HG03457 (cell line): ENCODE data around the gene GNAQ.

ENCODE experiments used
- ATAC-seq: cut with Tn5 transposase; IDR thresholded peaks from one replicate; pipeline ENCODE4 v1.9.1; 2021; ENCODE audit warnings: moderate number of reproducible peaks; ENCODE audit not compliant: unreplicated experiment

GNAQ gene

GRCh38 chr9:77946969-77947620 lies 84.5 kb downstream of the GNAQ start:
- ATAC-seq: no peak

GRCh38 chr9:77946296-77946695 lies 85.3 kb downstream of the GNAQ start:
- ATAC-seq: no peak

GRCh38 chr9:77945798-77946197 lies 85.8 kb downstream of the GNAQ start:
- ATAC-seq: no peak

- no peak for ATAC-seq
Measured at GRCh38 chr9:77944556-77945243, 86.9 kb downstream of the GNAQ start.

GRCh38 chr9:77943057-77943456 lies 88.6 kb downstream of the GNAQ start:
- no peak for ATAC-seq

GRCh38 chr9:77939149-77939668 lies 92.4 kb downstream of the GNAQ start:
- ATAC-seq: no peak

- ATAC-seq: no peak
Measured at GRCh38 chr9:77938163-77938562, 93.4 kb downstream of the GNAQ start.

GRCh38 chr9:77935974-77936373 lies 95.6 kb downstream of the GNAQ start:
- ATAC-seq: no peak

GRCh38 chr9:77935211-77935610 lies 96.4 kb downstream of the GNAQ start:
- ATAC-seq: no peak

- no peak for ATAC-seq
Measured at GRCh38 chr9:77933976-77934375, 97.6 kb downstream of the GNAQ start.

- no peak for ATAC-seq
Measured at GRCh38 chr9:77933019-77933418, 98.6 kb downstream of the GNAQ start.

GRCh38 chr9:77929942-77930341 lies 101.7 kb downstream of the GNAQ start:
- no peak for ATAC-seq

GRCh38 chr9:77927265-77927664 lies 104.3 kb downstream of the GNAQ start:
- no peak for ATAC-seq

- ATAC-seq: no peak
Measured at GRCh38 chr9:77926371-77926878, 105.2 kb downstream of the GNAQ start.

- no peak for ATAC-seq
Measured at GRCh38 chr9:77922591-77922990, 109.0 kb downstream of the GNAQ start.

GRCh38 chr9:77917800-77918199 lies 113.8 kb downstream of the GNAQ start:
- ATAC-seq: no peak

- no peak for ATAC-seq
Measured at GRCh38 chr9:77916820-77917219, 114.8 kb downstream of the GNAQ start.

- no peak for ATAC-seq
Measured at GRCh38 chr9:77916410-77916819, 115.2 kb downstream of the GNAQ start.

- no peak for ATAC-seq
Measured at GRCh38 chr9:77915744-77916143, 115.9 kb downstream of the GNAQ start.

GRCh38 chr9:77912895-77913693 lies 118.5 kb downstream of the GNAQ start:
- ATAC-seq: no peak

- no peak for ATAC-seq
Measured at GRCh38 chr9:77911928-77912327, 119.7 kb downstream of the GNAQ start.
